Smooth muscle cell (in vitro differentiated cells): Measurements from ENCODE around the gene CD38. TPM values are rescaled to one million over a fixed set of nuclear protein-coding genes. Genes with fewer than 3 reads are reported as not detected.

Source experiments
- DNase-seq: peaks from one replicate; lab custom pipeline; 2025; ENCODE audit not compliant: unreplicated experiment; lab: John Stamatoyannopoulos, UW
- H2AFZ ChIP-seq: fragments of 200-600 bp; sonication (generic); 2 replicates; pipeline ENCODE4 v1.6.0; 2016; ENCODE audit warnings: antibody characterized with exemption, low read depth, mild to moderate bottlenecking
- H3F3A ChIP-seq: fragments of 200-600 bp; sonication (generic); 2 replicates; pipeline ENCODE4 v1.6.0; 2017; ENCODE audit warnings: antibody characterized with exemption, low read depth
- H3K27ac ChIP-seq: fragments of 200-600 bp; sonication (generic); 2 replicates; pipeline ENCODE4 v1.5.1; 2016; ENCODE audit warnings: low read depth, mild to moderate bottlenecking
- H3K27me3 ChIP-seq: fragments of 200-600 bp; sonication (generic); 2 replicates; pipeline ENCODE4 v1.6.1; 2016; ENCODE audit warnings: low read depth, mild to moderate bottlenecking
- H3K36me3 ChIP-seq: fragments of 200-600 bp; sonication (generic); 2 replicates; pipeline ENCODE4 v1.5.1; 2016; ENCODE audit warnings: low read depth
- H3K4me1 ChIP-seq: fragments of 200-600 bp; sonication (generic); 2 replicates; pipeline ENCODE4 v1.5.1; 2016; ENCODE audit warnings: low read depth
- H3K4me2 ChIP-seq: fragments of 200-600 bp; sonication (generic); 2 replicates; pipeline ENCODE4 v1.6.0; 2016; ENCODE audit warnings: mild to moderate bottlenecking
- H3K4me3 ChIP-seq: fragments of 200-600 bp; sonication (generic); 2 replicates; pipeline ENCODE4 v1.5.1; 2016; ENCODE audit warnings: mild to moderate bottlenecking
- H3K79me2 ChIP-seq: fragments of 200-600 bp; sonication (generic); 2 replicates; pipeline ENCODE4 v1.6.0; 2016; ENCODE audit warnings: low read depth, mild to moderate bottlenecking
- H3K9ac ChIP-seq: fragments of 200-600 bp; sonication (generic); 2 replicates; pipeline ENCODE4 v1.6.0; 2016; ENCODE audit warnings: low read depth
- H3K9me3 ChIP-seq: fragments of 200-600 bp; sonication (generic); replicated peaks from 2 replicates; pipeline ENCODE4 v1.5.1; 2016; ENCODE audit warnings: low read depth
- H4K20me1 ChIP-seq: fragments of 200-600 bp; sonication (generic); 2 replicates; pipeline ENCODE4 v1.6.0; 2016; ENCODE audit warnings: low read depth
- CTCF ChIP-seq: fragments of 200-600 bp; sonication (generic); IDR thresholded peaks from 2 replicates; pipeline ENCODE4 v1.5.1; 2017; ENCODE audit warnings: borderline replicate concordance, mild to moderate bottlenecking, antibody characterized with exemption; ENCODE audit not compliant: insufficient read depth, poor library complexity, severe bottlenecking
- WGBS: methylation state at CpG from one replicate; pipeline ENCODE4 v1.1.7; 2016; ENCODE audit warnings: low lambda C conversion rate; 5-methylcytosine and 5-hydroxymethylcytosine counted together
- polyA plus RNA-seq: library from polyadenylated mRNA; unstranded; fragments of >200 nt; fragmentation: Nextera tagmentation; extraction: Ambion mirVana; gene quantifications from 2 replicates; pipeline ENCODE4 v1.2.1, GENCODE V29; 2016
- total RNA-seq: library from RNA; depleted of rRNA; stranded (reverse); fragments of >200 nt; gene quantifications from 2 replicates; pipeline ENCODE4 v1.2.3, GENCODE V29; 2014

Gene CD38
- total and polyA plus RNA-seq, 2 experiments from 2014 or later = not detected

GRCh38 chr4:15765910-15766697 lies 12.0 kb upstream of the CD38 start:
- no peaks in the 10 kb centered on the region for H4K20me1 ChIP-seq
- no peaks in the 10 kb centered on the region for H3K9me3 ChIP-seq
- H3K36me3 ChIP-seq = no peaks in the 10 kb centered on the region
- no peak overlapping the region for H3K4me3 ChIP-seq
- no peaks in the 10 kb centered on the region for H3K79me2 ChIP-seq
- DNase-seq = no peak
- H2AFZ ChIP-seq = no peak overlapping the region
- no peak for TF ChIP-seq CTCF
- H3F3A ChIP-seq = no peaks in the 10 kb centered on the region
- H3K4me1 ChIP-seq = no peaks in the 10 kb centered on the region
- H3K27me3 ChIP-seq = peaks cover 5% of the 10 kb centered on the region
- WGBS = 87% methylated on average over 6 of the region's 6 CpGs
- H3K27ac ChIP-seq = no peak overlapping the region
- no peak overlapping the region for H3K9ac ChIP-seq
- no peak overlapping the region for H3K4me2 ChIP-seq

- no peaks in the 10 kb centered on the region for H3F3A ChIP-seq
- TF ChIP-seq CTCF = no peak
- no peaks in the 10 kb centered on the region for H3K9me3 ChIP-seq
- no peaks in the 10 kb centered on the region for H3K4me1 ChIP-seq
- no peak overlapping the region for H3K4me2 ChIP-seq
- no peaks in the 10 kb centered on the region for H3K36me3 ChIP-seq
- H3K4me3 ChIP-seq = no peak overlapping the region
- DNase-seq = no peak
- no peak overlapping the region for H2AFZ ChIP-seq
- 93% methylated on average over 8 of the region's 8 CpGs for WGBS
- peaks cover 11% of the 10 kb centered on the region for H3K27me3 ChIP-seq
- H3K79me2 ChIP-seq = no peaks in the 10 kb centered on the region
- no peaks in the 10 kb centered on the region for H4K20me1 ChIP-seq
- H3K9ac ChIP-seq = no peak overlapping the region
- no peak overlapping the region for H3K27ac ChIP-seq
Observed at GRCh38 chr4:15766821-15767220, 11.3 kb upstream of the CD38 start.

GRCh38 chr4:15769202-15769601 lies 8.9 kb upstream of the CD38 start:
- H3K27ac ChIP-seq = no peak overlapping the region
- no peaks in the 10 kb centered on the region for H3K36me3 ChIP-seq
- TF ChIP-seq CTCF = no peak
- H2AFZ ChIP-seq = no peak overlapping the region
- no peaks in the 10 kb centered on the region for H3K4me1 ChIP-seq
- no peaks in the 10 kb centered on the region for H3F3A ChIP-seq
- H4K20me1 ChIP-seq = no peaks in the 10 kb centered on the region
- H3K79me2 ChIP-seq = no peaks in the 10 kb centered on the region
- no peak overlapping the region for H3K4me3 ChIP-seq
- peaks cover 32% of the 10 kb centered on the region for H3K27me3 ChIP-seq
- no peak overlapping the region for H3K9ac ChIP-seq
- H3K4me2 ChIP-seq = no peak overlapping the region
- 88% methylated on average over 2 of the region's 2 CpGs for WGBS
- H3K9me3 ChIP-seq = no peaks in the 10 kb centered on the region
- no peak for DNase-seq
